Effector memory CD4-positive, alpha-beta T cell (primary cell): Measurements from ENCODE around the gene RPL27A.

Source experiments
- DNase-seq, 3 donors: peaks; one replicate each; pipeline ENCODE4 v3.0.0-alpha.2; 2020
- H3K27ac ChIP-seq: 2 replicates; pipeline ENCODE4 v1.7.0; 2013; ENCODE audit warnings: mild to moderate bottlenecking, low read length, moderate library complexity; ENCODE audit not compliant: insufficient read depth, poor library complexity, severe bottlenecking
- H3K27me3 ChIP-seq: replicated peaks from 2 replicates; pipeline ENCODE4 v1.7.0; 2013; ENCODE audit warnings: mild to moderate bottlenecking, low read length; ENCODE audit not compliant: insufficient read depth, control insufficient read depth, poor library complexity, severe bottlenecking
- H3K36me3 ChIP-seq: 2 replicates; pipeline ENCODE4 v1.7.0; 2013; ENCODE audit warnings: mild to moderate bottlenecking, low read length, moderate library complexity; ENCODE audit not compliant: control insufficient read depth, insufficient read depth
- H3K4me1 ChIP-seq: 2 replicates; pipeline ENCODE4 v1.7.0; 2013; ENCODE audit warnings: low read length, mild to moderate bottlenecking; ENCODE audit not compliant: control insufficient read depth, insufficient read depth, poor library complexity, severe bottlenecking
- H3K4me3 ChIP-seq: 2 replicates; pipeline ENCODE4 v1.7.0; 2013; ENCODE audit warnings: low read length, low read depth, mild to moderate bottlenecking; ENCODE audit not compliant: insufficient read depth, poor library complexity, severe bottlenecking
- H3K9me3 ChIP-seq: 2 replicates; pipeline ENCODE4 v1.7.0; 2013; ENCODE audit warnings: mild to moderate bottlenecking, low read length, moderate library complexity; ENCODE audit not compliant: control insufficient read depth

The RPL27A gene

GRCh38 chr11:8709002-8709672 is 26.5 kb downstream of the RPL27A start:
- H3K36me3 ChIP-seq: no peaks in the 10 kb centered on the region
- no peak overlapping the region for H3K27ac ChIP-seq
- H3K4me1 ChIP-seq: no peaks in the 10 kb centered on the region
- DNase-seq: no peak
- H3K4me3 ChIP-seq: no peak overlapping the region
- H3K9me3 ChIP-seq: no peaks in the 10 kb centered on the region
- no peaks in the 10 kb centered on the region for H3K27me3 ChIP-seq

- H3K27me3 ChIP-seq: no peaks in the 10 kb centered on the region
- no peak overlapping the region for H3K27ac ChIP-seq
- no peak overlapping the region for H3K4me3 ChIP-seq
- no peak for DNase-seq
- H3K9me3 ChIP-seq: no peaks in the 10 kb centered on the region
- H3K36me3 ChIP-seq: no peaks in the 10 kb centered on the region
- H3K4me1 ChIP-seq: no peaks in the 10 kb centered on the region
Observed at GRCh38 chr11:8709777-8710176, 27.2 kb downstream of the RPL27A start.

GRCh38 chr11:8711895-8712442 is 29.4 kb downstream of the RPL27A start:
- Histone ChIP-seq H3K4me1 (no peaks in the 10 kb centered on the region), H3K36me3 (no peaks in the 10 kb centered on the region)

GRCh38 chr11:8712506-8712905 is 29.9 kb downstream of the RPL27A start:
- no peaks in the 10 kb centered on the region for H3K36me3 ChIP-seq
- no peak for DNase-seq
- H3K27me3 ChIP-seq: no peaks in the 10 kb centered on the region
- no peak overlapping the region for H3K27ac ChIP-seq
- H3K9me3 ChIP-seq: no peaks in the 10 kb centered on the region
- H3K4me1 ChIP-seq: no peaks in the 10 kb centered on the region
- H3K4me3 ChIP-seq: no peak overlapping the region

More at GRCh38 chr11:8711895-8712442, 29.4 kb downstream of the RPL27A start:
- no peaks in the 10 kb centered on the region for H3K9me3 ChIP-seq
- H3K4me3 ChIP-seq: no peak overlapping the region
- H3K27me3 ChIP-seq: no peaks in the 10 kb centered on the region
- DNase-seq: no peak
- H3K27ac ChIP-seq: no peak overlapping the region

GRCh38 chr11:8713760-8714454 is 31.3 kb downstream of the RPL27A start:
- no peaks in the 10 kb centered on the region for H3K9me3 ChIP-seq
- H3K4me3 ChIP-seq: no peak overlapping the region
- DNase-seq: no peak
- no peaks in the 10 kb centered on the region for H3K27me3 ChIP-seq
- H3K27ac ChIP-seq: no peak overlapping the region
- no peaks in the 10 kb centered on the region for H3K36me3 ChIP-seq
- H3K4me1 ChIP-seq: no peaks in the 10 kb centered on the region

- H3K9me3 ChIP-seq: no peaks in the 10 kb centered on the region
- H3K36me3 ChIP-seq: no peaks in the 10 kb centered on the region
- H3K27me3 ChIP-seq: no peaks in the 10 kb centered on the region
- no peak overlapping the region for H3K27ac ChIP-seq
- no peak for DNase-seq
- H3K4me1 ChIP-seq: no peaks in the 10 kb centered on the region
- H3K4me3 ChIP-seq: no peak overlapping the region
Observed at GRCh38 chr11:8714622-8715225, 32.1 kb downstream of the RPL27A start.

- H3K27me3 ChIP-seq: no peaks in the 10 kb centered on the region
Observed at GRCh38 chr11:8715501-8715900, 32.9 kb downstream of the RPL27A start.

GRCh38 chr11:8717544-8717875 is 34.9 kb downstream of the RPL27A start:
- no peak overlapping the region for H3K27ac ChIP-seq
- no peak overlapping the region for H3K4me3 ChIP-seq
- no peaks in the 10 kb centered on the region for H3K4me1 ChIP-seq
- H3K27me3 ChIP-seq: no peaks in the 10 kb centered on the region
- no peak for DNase-seq
- H3K9me3 ChIP-seq: no peaks in the 10 kb centered on the region
- no peaks in the 10 kb centered on the region for H3K36me3 ChIP-seq

More at GRCh38 chr11:8715501-8715900, 32.9 kb downstream of the RPL27A start:
- H3K27ac ChIP-seq: no peak overlapping the region
- no peak for DNase-seq
- no peaks in the 10 kb centered on the region for H3K36me3 ChIP-seq
- no peaks in the 10 kb centered on the region for H3K4me1 ChIP-seq
- H3K4me3 ChIP-seq: no peak overlapping the region
- no peaks in the 10 kb centered on the region for H3K9me3 ChIP-seq

- DNase-seq: no peak
- no peaks in the 10 kb centered on the region for H3K27me3 ChIP-seq
- no peak overlapping the region for H3K27ac ChIP-seq
- no peaks in the 10 kb centered on the region for H3K9me3 ChIP-seq
- no peaks in the 10 kb centered on the region for H3K36me3 ChIP-seq
- no peak overlapping the region for H3K4me3 ChIP-seq
- no peaks in the 10 kb centered on the region for H3K4me1 ChIP-seq
Observed at GRCh38 chr11:8717876-8718753, 35.5 kb downstream of the RPL27A start.
